Umbilical cord (tissue), 2 donors: Measurements from ENCODE around the gene XIRP2. TPM values are rescaled to one million over a fixed set of nuclear protein-coding genes. Genes with fewer than 3 reads are reported as not detected.

Experiments
- DNase-seq: peaks from one replicate; pipeline ENCODE4 v3.0.0-alpha.2; 2015; ENCODE audit warnings: low spot score
- total RNA-seq: library from RNA; depleted of rRNA; stranded (reverse); fragments of >200 nt; gene quantifications from one replicate; pipeline ENCODE4 v1.2.3, GENCODE V29; 2014; ENCODE audit warnings: low replicate concordance; ENCODE audit not compliant: insufficient read depth

The XIRP2 gene
- total RNA-seq, 1 donor from 2014 or later = 14.7 TPM

DNA sequence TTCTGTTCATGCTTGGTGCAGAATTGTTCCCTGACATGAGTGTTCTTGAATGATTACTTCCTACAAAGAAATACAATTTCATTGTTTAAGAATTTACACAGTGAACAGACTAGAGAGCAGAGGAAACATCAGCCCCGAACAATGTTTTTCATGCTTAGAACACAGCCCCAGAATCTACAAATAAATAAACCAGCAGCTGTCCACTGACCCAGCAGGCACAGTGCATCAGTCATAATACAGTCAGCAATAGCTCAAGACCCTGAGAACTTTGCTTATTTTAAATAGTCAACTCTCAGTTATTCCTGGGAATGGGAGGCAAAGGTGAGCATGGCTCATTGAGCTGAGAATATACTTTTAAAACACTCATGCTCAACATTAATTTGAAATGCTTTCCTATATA lies 38.4 kb downstream of the XIRP2 start:
- DNase-seq = no peak

DNA sequence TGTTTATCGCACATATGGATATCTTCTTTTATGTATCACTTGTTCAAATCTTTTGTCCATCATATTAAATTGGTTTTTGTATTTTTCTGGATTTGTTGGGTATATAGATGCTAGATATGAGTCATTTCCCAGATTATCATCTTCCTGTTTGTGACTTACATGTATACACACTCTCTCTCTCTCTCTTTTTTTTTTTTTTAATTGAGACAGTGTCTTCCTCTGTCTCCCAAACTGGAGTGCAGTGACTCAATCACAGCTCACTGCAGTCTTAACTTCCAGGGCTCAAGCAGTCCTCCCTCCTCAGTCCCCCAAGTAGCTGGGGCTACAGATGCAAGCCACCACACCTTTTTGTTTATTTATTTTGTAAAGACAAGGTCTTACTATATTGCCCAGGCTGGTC lies 43.8 kb downstream of the XIRP2 start:
- DNase-seq = no peak

DNA sequence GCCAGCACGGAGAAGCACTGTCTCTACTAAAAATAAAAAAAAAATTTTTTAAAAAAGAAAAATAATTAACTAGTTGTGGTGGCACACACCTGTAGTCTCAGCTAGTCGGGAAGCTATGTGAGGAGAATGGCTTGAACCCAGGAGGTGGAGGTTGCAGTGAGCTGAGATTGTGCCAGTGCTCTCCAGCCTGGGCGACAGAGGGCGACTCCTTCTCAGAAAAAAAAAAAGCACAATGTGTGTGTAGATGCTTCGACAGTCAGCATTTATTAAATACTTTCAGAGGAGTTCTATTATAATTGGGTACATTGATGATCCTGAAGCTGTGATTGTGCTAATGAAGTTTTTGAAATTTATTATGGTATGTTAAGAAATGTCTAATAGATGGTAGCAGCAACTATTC lies 46.5 kb downstream of the XIRP2 start:
- no peak for DNase-seq

DNA sequence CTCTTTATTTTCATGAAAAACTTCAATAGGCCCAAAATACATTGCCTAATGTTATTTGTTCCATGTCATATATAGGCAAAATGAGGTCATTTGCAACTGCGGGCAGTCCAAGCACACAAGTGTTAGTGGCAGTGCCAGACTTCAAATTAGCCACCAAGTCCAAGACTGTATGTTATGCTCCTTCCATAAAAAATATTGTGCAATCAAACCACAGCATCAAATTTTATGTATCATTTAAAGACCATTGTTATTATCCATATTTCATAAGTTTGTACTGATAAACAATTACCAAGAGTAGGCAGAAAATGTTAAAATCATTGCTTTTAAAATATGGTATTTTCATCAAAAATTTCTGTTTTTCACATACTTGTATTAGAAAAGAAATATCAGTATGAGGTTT lies 54.1 kb downstream of the XIRP2 start:
- no peak for DNase-seq

DNA sequence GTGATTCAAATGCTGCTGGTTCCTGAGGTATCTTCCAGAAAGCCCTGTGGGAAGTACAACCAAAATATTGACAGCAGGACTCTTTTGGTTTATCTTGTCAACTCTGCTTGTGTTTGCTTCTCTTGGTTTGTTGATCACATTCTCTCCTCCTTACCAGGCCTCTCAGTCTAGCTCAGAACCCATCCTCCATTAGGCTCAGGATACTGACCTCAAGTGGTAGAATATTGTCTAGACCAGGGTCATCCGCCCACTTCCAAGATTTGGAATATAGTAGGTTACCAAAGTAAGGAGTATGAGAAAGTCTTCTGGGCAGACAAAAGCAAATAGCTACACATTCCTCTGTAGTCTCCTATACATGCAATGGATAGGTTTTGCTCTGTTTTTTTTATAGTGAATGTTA lies 56.6 kb downstream of the XIRP2 start:
- DNase-seq = no peak

DNA sequence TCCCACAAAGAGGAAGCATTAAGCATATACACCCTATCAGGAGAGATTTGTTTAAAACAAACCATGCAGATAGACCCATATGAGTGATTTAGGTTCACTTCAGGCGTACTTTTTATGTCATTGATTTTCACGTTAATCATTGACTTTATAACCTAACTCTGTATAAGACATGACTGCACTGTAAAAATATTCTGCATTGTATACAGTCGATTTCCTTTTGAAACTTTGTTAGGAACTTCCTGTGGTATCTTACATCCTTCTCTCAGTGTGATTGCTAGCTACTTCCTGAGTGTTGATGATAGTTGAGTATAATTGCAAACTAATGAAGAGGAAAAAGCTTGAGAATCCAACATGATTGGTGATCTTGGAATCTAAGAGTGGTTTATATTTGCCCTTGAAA lies 69.4 kb downstream of the XIRP2 start:
- DNase-seq = no peak

DNA sequence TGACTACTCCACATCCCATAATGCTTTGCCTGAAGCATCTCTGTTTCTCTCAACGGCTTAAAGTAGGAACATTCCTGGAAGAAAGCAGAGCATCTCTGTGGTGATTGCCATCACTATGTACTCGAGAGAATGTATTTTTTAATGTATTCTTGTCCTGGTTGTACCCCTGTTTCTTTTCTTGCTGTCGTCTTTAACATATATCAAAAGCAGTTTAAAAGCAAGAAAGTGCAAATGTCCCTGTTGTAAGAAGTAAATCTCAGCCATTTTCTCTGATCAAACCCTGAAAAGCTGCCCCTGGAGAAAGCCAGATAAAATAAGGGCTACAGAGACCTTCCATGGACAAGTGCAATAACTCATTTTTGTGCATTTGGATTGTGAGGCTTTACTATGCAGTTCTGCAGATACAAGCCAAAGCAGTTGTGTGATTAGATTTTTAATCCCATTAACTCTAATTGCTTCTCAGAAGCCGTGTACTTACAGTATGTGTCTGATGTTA lies 70.8 kb downstream of the XIRP2 start:
- peak; percentile 4 for DNase-seq

DNA sequence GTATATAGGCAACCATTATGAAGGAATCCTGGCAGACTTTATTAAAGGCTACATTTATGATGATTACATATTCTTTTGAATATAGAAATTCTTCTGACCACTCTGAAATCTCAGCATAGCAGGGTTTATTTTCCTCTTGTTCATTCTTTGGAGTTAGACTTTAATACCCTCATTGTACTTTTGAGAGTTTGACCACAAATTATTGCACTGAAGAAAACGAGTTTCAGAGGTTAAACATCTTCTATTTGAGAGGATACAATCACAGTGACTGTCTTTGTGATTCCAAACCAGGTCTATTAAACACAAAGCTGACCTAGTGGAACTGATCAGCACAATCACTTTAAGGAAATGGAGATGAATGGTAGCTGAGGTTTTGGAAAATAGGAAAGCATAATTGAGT lies 71.3 kb downstream of the XIRP2 start:
- no peak for DNase-seq

DNA sequence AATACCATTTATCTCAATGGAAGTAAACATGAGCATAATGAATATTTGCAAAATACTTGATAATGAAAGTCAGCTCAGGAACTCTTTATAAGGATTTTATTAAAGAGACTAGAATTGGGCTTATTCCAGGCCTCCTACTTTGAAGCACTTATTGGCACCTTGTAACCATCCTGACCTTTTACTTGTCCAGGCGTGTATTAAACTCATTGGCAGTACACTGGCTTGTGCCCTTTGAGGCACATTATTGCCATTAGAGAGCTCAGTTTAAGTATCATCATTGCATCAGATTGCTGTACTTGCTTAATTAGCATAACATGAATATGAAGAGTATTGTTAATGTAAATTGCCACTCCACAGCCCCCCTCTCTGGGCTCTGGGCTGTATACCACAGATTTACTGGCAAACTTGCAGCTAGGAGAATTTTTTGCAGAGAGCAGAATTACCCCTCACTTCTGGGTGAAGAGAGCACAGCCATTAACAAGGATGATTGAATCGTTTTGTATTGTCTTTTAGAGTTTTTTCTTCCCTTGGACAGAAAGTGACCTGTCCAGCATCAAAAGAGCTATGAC lies 72.5 kb downstream of the XIRP2 start:
- no peak for DNase-seq

DNA sequence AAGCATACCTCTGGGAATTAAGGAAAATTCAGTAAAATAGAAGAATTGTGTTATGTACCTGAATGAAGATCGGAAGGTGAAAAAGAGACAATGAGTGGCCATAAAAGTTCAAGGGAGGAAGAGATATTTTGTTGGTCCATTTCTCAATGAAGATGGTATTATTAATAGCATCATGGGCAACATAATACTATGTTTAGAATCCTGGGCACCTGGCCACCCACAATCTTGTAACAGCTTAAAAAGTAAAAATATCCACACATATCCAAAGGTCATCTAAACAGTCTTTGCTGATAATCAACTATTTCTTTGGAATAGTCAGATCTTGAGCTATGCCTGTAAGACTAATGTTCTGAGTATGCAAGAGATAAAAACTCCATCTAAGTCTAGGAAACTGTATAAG lies 73.7 kb downstream of the XIRP2 start:
- no peak for DNase-seq

DNA sequence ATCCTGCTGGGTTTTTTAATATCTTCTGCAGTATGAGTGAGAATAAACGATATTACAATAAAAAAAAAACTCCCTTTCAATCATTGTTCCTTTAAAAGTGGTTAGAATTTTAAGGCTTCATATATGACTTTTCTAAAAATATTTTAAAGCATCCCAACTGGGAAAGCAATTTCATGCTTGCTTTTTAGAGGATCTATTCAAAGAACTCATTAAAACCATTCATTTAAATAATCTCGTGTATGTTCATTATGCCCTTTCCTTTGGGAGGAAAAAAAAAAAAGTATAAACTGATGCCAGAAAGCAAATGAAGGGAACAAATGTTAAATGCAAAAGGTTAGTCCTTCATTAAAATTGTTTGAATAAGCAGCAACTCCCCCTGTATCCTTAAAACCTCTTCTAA lies 81.2 kb downstream of the XIRP2 start:
- DNase-seq = no peak

DNA sequence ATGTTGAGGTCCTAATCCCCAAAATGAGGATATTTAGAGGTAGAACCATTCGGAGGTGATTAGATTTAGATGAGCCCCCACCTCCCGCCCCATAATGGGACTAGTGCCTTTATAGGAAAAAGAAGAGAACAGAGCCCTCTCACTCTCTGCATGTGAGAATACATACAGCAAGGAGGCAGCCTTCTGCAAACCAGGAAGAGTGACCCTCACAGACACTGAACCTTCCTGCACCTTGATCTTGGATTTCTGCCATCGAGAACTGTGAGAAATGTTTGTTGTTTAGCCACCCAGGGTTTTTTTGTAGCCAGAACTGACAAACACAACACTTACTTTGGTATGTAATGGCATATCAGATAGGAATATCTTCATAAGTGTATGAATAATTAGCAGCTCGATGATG lies 83.7 kb downstream of the XIRP2 start:
- no peak for DNase-seq

DNA sequence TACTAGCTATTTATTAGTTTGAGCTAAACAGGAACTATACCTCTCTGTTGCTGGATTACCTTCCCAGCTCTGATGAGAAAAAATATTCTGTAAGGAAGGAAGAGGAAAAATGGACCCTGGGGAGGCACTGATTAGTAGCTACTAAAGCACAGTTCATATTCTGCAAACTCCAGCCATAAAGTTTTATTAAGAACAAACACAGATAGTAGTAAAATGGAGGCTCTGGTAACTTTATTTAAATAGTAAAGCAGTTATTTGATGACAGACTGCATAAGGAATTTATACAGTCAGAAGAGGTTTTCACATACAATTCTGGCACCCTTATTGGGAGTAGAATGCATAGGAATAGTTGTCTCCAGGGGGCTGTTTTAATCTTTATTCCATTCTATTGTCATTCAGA lies 84.1 kb downstream of the XIRP2 start:
- DNase-seq = no peak

DNA sequence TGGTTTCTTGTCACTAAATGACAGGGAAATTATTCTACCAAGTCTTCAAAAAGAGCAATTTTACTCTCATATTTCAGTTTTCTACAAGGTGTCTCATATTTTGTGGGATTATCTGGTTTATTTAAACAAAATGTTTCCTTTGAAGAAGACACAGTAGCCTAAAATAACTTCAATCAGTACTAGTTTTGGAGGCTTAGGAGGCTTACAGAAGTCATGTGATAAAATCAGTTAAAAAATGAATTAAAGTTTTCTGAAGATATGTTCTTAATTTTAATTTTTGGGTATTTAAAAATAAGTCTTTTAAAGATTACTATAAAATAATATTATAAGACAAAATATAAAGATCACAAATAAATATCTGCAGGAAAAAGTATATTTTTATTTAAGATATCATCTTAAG lies 95.9 kb downstream of the XIRP2 start:
- DNase-seq = no peak

DNA sequence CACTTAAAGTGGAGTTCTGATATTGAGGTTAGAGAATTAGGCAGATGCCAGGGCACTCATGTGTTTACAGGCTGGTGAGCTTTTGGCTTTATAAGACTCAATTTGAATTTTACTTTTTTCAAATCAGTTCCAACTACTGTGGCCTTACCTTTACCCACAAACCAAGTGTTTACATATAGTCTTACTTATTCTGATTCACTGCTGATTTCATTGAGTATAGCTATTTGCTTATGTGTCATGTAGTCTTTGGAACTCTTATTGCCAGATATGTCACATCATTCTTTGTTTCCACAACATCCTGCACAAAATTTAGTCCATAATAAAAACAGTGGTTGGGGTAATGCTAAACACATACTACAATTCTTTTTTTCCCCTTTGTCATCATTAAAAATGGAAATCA lies 96.5 kb downstream of the XIRP2 start:
- no peak for DNase-seq

DNA sequence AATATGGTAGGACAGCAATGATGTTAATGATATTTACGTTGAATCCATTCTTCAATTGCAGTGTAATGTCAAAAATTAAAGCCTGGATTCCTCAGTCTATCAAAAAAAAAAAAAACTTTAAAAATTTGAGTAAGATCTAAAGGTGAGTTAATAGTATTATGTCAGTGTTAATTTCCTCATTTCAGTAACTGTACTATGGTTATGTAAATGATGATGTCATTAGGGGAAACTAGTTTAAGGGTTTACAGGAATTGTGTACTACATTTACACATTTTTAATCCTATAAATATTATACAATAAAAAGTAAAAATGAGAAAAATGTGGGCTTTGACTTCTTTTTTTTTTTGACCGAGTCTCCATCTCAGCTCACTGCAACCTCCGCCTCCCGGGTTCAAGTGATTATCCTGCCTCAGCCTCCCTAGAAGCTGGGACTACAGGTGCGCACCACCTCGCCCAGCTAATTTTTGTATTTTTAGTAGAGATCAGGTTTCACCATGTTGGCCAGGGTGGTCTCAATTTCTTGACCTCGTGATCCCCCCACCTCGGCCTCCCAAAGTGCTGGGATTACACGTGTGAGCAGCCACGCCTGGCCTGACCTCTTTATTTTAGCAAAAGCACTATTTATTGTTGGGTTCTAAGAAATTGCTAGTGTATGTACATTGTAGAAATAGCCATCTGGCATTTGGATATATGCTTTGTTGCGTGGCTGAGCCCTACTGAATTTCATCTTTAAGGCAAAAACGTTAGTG lies 106.5 kb downstream of the XIRP2 start:
- no peak for DNase-seq

DNA sequence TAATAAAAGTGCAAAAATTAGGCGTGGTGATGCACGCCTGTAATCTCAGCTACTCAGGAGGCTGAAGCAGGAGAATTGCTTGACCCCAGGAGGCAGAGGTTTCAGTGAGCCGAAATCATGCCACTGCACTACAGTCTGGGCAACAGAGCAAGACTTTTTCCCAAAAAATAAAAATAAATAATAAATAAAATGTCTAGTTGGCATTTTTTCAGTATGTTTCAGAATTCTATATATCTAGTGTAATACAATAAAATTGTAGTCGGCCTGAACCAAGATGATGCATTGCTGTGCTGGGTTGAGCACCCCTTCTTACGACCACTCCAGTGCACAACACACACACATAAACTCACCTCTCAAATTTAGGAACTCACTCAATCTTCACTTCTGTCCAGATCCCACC lies 108.2 kb downstream of the XIRP2 start:
- no peak for DNase-seq

DNA sequence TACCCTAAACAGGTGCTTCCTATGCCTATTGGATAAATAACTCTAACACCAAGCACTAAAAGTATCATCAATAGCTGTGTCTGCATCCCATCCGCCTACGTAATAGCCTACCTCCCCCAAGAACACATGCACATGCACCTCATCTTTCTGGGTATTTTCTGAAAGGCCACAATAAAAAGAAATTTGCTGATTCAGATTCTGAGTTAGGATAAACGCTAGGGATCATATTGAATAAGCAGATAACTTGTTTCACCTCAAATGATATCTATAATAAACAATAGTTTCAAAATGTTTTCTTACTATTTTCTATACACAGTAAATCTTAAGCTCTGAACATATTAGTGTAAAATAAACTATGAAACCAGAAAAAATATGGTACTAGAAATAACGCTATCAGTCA lies 112.9 kb downstream of the XIRP2 start:
- no peak for DNase-seq

DNA sequence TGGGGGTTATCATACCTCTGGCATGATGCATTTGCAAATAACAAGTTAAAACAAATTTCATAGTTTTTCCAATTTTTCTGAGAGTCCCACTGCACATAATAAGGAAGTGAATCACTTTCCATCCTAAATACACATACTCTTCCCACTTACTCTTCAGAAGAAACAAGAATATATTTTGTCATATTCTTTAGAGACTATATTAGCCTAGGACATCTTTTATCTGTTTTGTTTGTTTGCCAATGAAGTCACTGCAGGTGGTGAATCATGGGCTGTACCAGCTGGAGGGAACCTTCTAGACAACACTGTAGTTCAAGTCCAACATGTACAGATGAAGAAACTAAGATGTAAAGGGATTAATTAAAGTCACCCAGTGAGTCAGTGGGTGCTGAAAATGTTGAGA lies 116.8 kb downstream of the XIRP2 start:
- DNase-seq = no peak

DNA sequence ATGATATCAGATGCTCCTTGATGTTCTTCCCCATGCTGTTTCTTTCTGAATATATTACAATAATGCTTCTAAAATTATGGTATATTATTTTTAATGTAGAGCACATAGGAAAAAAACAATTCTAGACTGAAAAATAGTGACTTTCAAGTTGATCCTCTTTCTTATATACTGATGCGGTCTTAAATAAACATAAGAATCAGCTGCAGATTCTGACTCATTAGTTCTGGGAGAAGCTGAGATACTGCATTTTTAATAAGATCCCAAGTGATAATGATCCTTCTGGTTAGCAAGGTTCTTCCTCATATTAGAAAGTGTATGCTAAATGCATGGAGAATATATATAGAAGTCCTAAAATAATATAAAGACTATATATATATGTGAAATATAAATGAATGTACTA lies 124.9 kb downstream of the XIRP2 start:
- DNase-seq = no peak

DNA sequence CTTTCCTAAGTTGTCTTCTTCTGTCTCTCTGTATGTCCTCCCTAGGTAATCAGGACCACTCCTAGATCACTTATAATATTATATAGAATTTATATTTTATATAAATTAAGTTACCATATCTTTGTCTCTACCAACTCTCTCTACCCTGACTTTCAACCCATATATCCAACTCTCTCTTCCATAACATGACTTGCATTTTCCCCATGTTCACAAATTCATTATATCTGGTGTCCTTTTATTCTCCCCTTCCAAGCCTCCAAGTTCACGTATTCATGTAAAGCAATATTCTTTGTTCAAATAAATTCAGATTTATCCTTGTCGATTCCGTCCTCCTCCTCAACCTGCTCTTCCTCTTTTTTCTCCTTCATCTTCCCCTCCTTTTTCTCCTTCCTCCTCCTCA lies 127.5 kb downstream of the XIRP2 start:
- no peak for DNase-seq

DNA sequence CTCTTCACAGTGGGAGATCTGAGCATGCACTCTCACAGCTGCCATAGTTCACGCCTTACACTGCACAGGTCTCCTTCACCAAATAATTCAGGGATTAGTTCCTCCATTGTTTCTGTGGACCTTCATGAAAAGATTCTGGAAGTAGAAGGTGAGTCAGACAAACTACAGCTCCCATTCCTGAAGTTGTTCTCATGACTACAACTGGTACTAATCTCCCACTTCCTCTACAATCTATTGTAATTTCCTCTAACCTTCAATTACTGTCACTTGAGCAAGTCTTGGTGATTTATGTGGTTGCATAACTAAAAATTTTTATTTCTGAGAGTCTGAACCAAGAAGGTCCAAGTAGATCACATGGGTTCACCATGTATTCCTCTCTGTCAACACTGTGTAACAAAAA lies 128.7 kb downstream of the XIRP2 start:
- no peak for DNase-seq

DNA sequence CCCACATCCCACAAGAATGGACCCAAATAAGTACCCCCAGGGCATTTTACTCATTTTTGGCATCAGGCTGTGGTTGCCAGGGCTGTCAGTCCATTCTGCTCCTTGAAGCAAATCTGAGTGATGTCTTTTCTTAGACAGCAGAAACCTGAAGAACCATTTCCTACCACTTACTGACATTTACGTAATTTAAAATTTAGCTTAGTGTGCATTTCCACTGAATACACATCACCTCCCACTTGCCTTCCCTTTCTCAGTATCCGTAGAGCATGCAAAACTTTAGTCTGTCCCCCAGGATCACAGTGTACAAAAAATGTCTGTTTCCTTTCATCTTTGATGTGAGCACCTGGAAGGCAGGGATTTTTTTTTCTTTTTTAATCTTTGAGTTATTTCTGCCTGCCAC lies 130.3 kb downstream of the XIRP2 start:
- no peak for DNase-seq

DNA sequence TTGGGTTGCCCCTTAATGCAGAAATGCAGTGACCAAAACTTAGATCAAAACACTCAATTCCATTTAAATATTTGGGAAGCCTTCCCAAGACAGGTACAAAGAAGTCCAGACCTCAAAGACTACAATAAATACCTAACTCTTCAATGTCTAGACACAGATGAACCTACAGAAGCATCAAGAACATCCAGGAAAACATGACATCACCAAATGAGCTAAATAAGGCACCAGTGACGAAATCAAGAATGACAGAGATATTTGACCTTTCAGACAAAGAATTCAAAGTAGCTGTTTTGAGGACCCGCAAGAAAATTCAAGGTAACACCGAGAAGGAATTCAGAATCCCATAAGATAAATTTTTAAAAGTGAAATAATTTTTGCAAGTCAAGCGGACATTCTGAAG lies 140.2 kb downstream of the XIRP2 start:
- no peak for DNase-seq
